KOPT-K1 (cell line): ENCODE measurements around the gene DRP2.

Experiments
- H3K27ac ChIP-seq: fragments of 200-600 bp; sonication (generic); 2 replicates; pipeline ENCODE4 v1.5.1; 2016; ENCODE audit warnings: antibody characterized with exemption, mild to moderate bottlenecking, low read depth, low read length; ENCODE audit not compliant: poor library complexity, severe bottlenecking
- H3K36me3 ChIP-seq: fragments of 200-600 bp; sonication (generic); 2 replicates; pipeline ENCODE4 v1.5.1; 2017; ENCODE audit warnings: antibody characterized with exemption, mild to moderate bottlenecking, low read length, moderate library complexity; ENCODE audit not compliant: insufficient read depth
- H3K9me3 ChIP-seq: fragments of 200-600 bp; sonication (generic); 2 replicates; pipeline ENCODE4 v1.5.1; 2017; ENCODE audit warnings: antibody characterized with exemption, low read length, mild to moderate bottlenecking; ENCODE audit not compliant: insufficient read depth, poor library complexity, severe bottlenecking

DRP2 gene

GRCh38 chrX:101219864-101220346 is 319 bp downstream of the DRP2 start:
- Histone ChIP-seq H3K36me3 (no peaks in the 10 kb centered on the region), H3K9me3 (no peaks in the 10 kb centered on the region), H3K27ac (no peak overlapping the region)

GRCh38 chrX:101220662-101221260 is 1.2 kb downstream of the DRP2 start:
- no peak overlapping the region for H3K27ac ChIP-seq
- no peaks in the 10 kb centered on the region for H3K36me3 ChIP-seq
- H3K9me3 ChIP-seq, result no peaks in the 10 kb centered on the region

- no peak overlapping the region for H3K27ac ChIP-seq
- H3K9me3 ChIP-seq, result no peaks in the 10 kb centered on the region
- H3K36me3 ChIP-seq, result no peaks in the 10 kb centered on the region
Measured at GRCh38 chrX:101223226-101223625, 3.6 kb downstream of the DRP2 start.

GRCh38 chrX:101229170-101229569 is 9.6 kb downstream of the DRP2 start:
- no peak overlapping the region for H3K27ac ChIP-seq
- no peaks in the 10 kb centered on the region for H3K36me3 ChIP-seq
- no peaks in the 10 kb centered on the region for H3K9me3 ChIP-seq

GRCh38 chrX:101230636-101231035 is 11.1 kb downstream of the DRP2 start:
- no peaks in the 10 kb centered on the region for H3K9me3 ChIP-seq
- H3K36me3 ChIP-seq, result no peaks in the 10 kb centered on the region
- no peak overlapping the region for H3K27ac ChIP-seq

- H3K36me3 ChIP-seq, result no peaks in the 10 kb centered on the region
- no peaks in the 10 kb centered on the region for H3K9me3 ChIP-seq
- no peak overlapping the region for H3K27ac ChIP-seq
Measured at GRCh38 chrX:101231080-101231479, 11.5 kb downstream of the DRP2 start.

- Histone ChIP-seq H3K27ac (no peak overlapping the region), H3K9me3 (no peaks in the 10 kb centered on the region), H3K36me3 (no peaks in the 10 kb centered on the region)
Measured at GRCh38 chrX:101232316-101232715, 12.7 kb downstream of the DRP2 start.

GRCh38 chrX:101237041-101237440 is 17.5 kb downstream of the DRP2 start:
- no peaks in the 10 kb centered on the region for H3K9me3 ChIP-seq
- no peak overlapping the region for H3K27ac ChIP-seq
- no peaks in the 10 kb centered on the region for H3K36me3 ChIP-seq

- Histone ChIP-seq H3K9me3 (no peaks in the 10 kb centered on the region), H3K27ac (no peak overlapping the region), H3K36me3 (no peaks in the 10 kb centered on the region)
Measured at GRCh38 chrX:101241531-101241930, 21.9 kb downstream of the DRP2 start.

- Histone ChIP-seq H3K27ac (no peak overlapping the region), H3K9me3 (no peaks in the 10 kb centered on the region), H3K36me3 (no peaks in the 10 kb centered on the region)
Measured at GRCh38 chrX:101252634-101253033, 33.0 kb downstream of the DRP2 start.

GRCh38 chrX:101257448-101258258 is 38.1 kb downstream of the DRP2 start:
- Histone ChIP-seq H3K27ac (peak overlapping the region; percentile 28), H3K36me3 (no peaks in the 10 kb centered on the region), H3K9me3 (no peaks in the 10 kb centered on the region)

- H3K27ac ChIP-seq, result peak overlapping the region; percentile 18
Measured at GRCh38 chrX:101258259-101258581, 38.6 kb downstream of the DRP2 start.

GRCh38 chrX:101260435-101260834 is 40.8 kb downstream of the DRP2 start:
- Histone ChIP-seq H3K27ac (no peak overlapping the region), H3K9me3 (no peaks in the 10 kb centered on the region), H3K36me3 (no peaks in the 10 kb centered on the region)

More at GRCh38 chrX:101258259-101258581, 38.6 kb downstream of the DRP2 start:
- no peaks in the 10 kb centered on the region for H3K36me3 ChIP-seq
- H3K9me3 ChIP-seq, result no peaks in the 10 kb centered on the region

- no peaks in the 10 kb centered on the region for H3K36me3 ChIP-seq
Measured at GRCh38 chrX:101262590-101262989, 43.0 kb downstream of the DRP2 start.

GRCh38 chrX:101263766-101264165 is 44.2 kb downstream of the DRP2 start:
- H3K9me3 ChIP-seq, result no peaks in the 10 kb centered on the region
- H3K27ac ChIP-seq, result no peak overlapping the region

More at GRCh38 chrX:101262590-101262989, 43.0 kb downstream of the DRP2 start:
- H3K27ac ChIP-seq, result no peak overlapping the region
- H3K9me3 ChIP-seq, result no peaks in the 10 kb centered on the region

More at GRCh38 chrX:101263766-101264165, 44.2 kb downstream of the DRP2 start:
- H3K36me3 ChIP-seq, result no peaks in the 10 kb centered on the region
